WTC11 (cell line): ENCODE results near the gene GRN.

Experiments used
- CREB1 ChIP-seq: sonication (generic); formaldehyde crosslinking; IDR thresholded peaks from 2 replicates; pipeline ENCODE4 v1.8.0; 2023; ENCODE audit warnings: mild to moderate bottlenecking, missing genetic modification reagents
- CTCF ChIP-seq: fragments of 200-600 bp; IDR thresholded peaks from 2 replicates; pipeline ENCODE4 v1.8.0; 2022; ENCODE audit warnings: antibody characterized with exemption
- FOXJ3 ChIP-seq: sonication (generic); formaldehyde crosslinking; IDR thresholded peaks from 2 replicates; pipeline ENCODE4 v1.9.0; 2021; ENCODE audit warnings: missing genetic modification reagents, mild to moderate bottlenecking, borderline replicate concordance
- FOXP1 ChIP-seq: sonication (generic); formaldehyde crosslinking; IDR thresholded peaks from 2 replicates; pipeline ENCODE4 v1.8.0; 2022; ENCODE audit warnings: missing genetic modification reagents, mild to moderate bottlenecking, moderate library complexity, borderline replicate concordance
- MYBL2 ChIP-seq: sonication (generic); formaldehyde crosslinking; IDR thresholded peaks from 2 replicates; pipeline ENCODE4 v1.8.1; 2023; ENCODE audit warnings: mild to moderate bottlenecking, moderate library complexity, missing genetic modification reagents
- TEAD4 ChIP-seq: sonication (generic); formaldehyde crosslinking; IDR thresholded peaks from 2 replicates; pipeline ENCODE4 v1.8.0; 2022; ENCODE audit warnings: mild to moderate bottlenecking, missing genetic modification reagents
- USF2 ChIP-seq: sonication (generic); formaldehyde crosslinking; IDR thresholded peaks from 2 replicates; pipeline ENCODE4 v1.8.1; 2023; ENCODE audit warnings: mild to moderate bottlenecking, missing genetic modification reagents, moderate library complexity
- TF ChIP-seq, protein P1 (sequence below): sonication (generic); formaldehyde crosslinking; IDR thresholded peaks from 2 replicates; pipeline ENCODE4 v1.8.1; 2022; ENCODE audit warnings: low read depth, missing genetic modification reagents, borderline replicate concordance
- TF ChIP-seq, protein P2 (sequence below): sonication (generic); formaldehyde crosslinking; IDR thresholded peaks from 2 replicates; pipeline ENCODE4 v1.8.0; 2023; ENCODE audit warnings: missing genetic modification reagents

DNA sequence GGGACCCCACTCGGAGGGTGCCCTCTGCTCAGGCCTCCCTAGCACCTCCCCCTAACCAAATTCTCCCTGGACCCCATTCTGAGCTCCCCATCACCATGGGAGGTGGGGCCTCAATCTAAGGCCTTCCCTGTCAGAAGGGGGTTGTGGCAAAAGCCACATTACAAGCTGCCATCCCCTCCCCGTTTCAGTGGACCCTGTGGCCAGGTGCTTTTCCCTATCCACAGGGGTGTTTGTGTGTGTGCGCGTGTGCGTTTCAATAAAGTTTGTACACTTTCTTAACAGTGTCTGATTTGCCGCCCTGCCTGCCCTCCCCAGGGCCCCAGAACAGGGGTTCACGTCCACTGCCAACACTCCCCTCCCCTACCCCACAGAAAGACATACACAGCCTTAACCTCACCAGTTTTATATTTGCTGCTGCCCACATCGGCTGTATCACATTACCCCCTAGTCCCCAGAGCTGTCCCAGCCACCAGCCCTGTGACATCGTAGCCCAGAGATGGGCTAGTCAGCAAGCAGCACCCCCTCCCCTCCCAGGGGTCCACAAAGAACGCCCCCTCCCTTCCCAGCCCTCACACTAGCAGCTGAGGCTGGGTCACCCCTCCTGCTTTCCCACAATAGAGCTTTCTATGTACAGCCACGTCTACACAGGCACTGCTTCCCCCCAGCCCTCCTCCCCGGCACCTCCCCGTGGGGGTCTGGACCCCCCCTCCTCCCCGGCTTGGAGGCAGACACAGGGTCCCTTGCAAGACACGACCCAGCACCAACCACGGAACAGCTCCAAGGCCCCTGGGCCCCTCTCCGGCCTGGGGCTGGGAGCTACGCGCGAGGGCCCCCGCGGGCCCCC, 7.9 kb downstream of the GRN start:
- TF ChIP-seq TEAD4 = no peak
- no peak for TF ChIP-seq CTCF
- no peak for TF ChIP-seq CREB1 (CRISPR knock-in tag)
- no peak for TF ChIP-seq FOXP1 (CRISPR knock-in tag)
- TF ChIP-seq, protein P1, sequence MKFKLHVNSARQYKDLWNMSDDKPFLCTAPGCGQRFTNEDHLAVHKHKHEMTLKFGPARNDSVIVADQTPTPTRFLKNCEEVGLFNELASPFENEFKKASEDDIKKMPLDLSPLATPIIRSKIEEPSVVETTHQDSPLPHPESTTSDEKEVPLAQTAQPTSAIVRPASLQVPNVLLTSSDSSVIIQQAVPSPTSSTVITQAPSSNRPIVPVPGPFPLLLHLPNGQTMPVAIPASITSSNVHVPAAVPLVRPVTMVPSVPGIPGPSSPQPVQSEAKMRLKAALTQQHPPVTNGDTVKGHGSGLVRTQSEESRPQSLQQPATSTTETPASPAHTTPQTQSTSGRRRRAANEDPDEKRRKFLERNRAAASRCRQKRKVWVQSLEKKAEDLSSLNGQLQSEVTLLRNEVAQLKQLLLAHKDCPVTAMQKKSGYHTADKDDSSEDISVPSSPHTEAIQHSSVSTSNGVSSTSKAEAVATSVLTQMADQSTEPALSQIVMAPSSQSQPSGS (CRISPR knock-in tag) = no peak
- TF ChIP-seq, protein P2, sequence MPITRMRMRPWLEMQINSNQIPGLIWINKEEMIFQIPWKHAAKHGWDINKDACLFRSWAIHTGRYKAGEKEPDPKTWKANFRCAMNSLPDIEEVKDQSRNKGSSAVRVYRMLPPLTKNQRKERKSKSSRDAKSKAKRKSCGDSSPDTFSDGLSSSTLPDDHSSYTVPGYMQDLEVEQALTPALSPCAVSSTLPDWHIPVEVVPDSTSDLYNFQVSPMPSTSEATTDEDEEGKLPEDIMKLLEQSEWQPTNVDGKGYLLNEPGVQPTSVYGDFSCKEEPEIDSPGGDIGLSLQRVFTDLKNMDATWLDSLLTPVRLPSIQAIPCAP (CRISPR knock-in tag) = no peak
- no peak for TF ChIP-seq MYBL2 (CRISPR knock-in tag)
- no peak for TF ChIP-seq USF2 (CRISPR knock-in tag)
- no peak for TF ChIP-seq FOXJ3
